ENCODE data around the gene NPW.

DNA sequence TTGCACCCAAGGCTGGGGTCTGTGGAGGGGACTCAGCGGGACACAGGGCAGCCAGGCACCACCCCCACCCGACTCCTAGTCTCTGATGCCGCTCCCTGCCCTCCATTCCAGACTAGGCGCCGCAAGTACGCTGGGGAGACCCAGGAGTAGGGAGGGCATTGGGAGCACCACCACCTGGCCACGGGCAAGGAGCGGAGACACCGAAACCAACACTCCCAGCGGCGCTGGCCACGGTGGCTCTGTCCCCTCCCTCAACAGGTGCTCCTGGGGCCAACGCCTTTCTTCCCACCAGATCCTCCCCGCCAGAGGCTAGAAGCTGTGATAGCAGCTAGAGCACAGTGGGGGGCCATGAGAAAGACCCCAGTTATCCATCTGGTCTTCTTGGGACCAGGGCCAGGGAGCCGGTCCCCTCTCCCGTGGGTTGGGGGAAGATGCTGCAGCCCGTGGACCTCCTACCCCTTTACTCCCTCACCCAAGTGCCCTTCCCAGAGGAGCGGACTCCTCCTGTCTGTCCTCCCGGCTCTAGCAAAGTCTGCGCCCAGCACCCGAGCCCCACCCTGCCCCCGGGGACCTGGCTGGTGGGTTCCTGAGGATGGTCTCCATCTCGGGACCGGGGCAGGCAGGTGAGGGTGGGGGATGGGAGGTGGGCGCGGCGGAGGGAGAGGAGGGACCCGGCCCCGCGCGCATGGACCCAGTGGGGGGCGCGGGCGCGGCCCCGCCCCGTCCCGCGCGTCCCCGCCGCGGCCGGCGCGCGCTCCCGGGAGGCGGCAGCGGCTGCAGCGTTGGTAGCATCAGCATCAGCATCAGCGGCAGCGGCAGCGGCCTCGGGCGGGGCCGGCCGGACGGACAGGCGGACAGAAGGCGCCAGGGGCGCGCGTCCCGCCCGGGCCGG, 30.1 kb upstream of the NPW start, which contains the start of gene SYNGR3:
- TF ChIP-seq, protein P1, sequence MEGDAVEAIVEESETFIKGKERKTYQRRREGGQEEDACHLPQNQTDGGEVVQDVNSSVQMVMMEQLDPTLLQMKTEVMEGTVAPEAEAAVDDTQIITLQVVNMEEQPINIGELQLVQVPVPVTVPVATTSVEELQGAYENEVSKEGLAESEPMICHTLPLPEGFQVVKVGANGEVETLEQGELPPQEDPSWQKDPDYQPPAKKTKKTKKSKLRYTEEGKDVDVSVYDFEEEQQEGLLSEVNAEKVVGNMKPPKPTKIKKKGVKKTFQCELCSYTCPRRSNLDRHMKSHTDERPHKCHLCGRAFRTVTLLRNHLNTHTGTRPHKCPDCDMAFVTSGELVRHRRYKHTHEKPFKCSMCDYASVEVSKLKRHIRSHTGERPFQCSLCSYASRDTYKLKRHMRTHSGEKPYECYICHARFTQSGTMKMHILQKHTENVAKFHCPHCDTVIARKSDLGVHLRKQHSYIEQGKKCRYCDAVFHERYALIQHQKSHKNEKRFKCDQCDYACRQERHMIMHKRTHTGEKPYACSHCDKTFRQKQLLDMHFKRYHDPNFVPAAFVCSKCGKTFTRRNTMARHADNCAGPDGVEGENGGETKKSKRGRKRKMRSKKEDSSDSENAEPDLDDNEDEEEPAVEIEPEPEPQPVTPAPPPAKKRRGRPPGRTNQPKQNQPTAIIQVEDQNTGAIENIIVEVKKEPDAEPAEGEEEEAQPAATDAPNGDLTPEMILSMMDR (IDR thresholded peaks at IDR 0.05), result no peak
- no peak for TF ChIP-seq POLR2A (IDR thresholded peaks at IDR 0.05)

Data from esophagus squamous epithelium (tissue), 4 donors.